ENCODE results near the gene SPOCK3.

DNA sequence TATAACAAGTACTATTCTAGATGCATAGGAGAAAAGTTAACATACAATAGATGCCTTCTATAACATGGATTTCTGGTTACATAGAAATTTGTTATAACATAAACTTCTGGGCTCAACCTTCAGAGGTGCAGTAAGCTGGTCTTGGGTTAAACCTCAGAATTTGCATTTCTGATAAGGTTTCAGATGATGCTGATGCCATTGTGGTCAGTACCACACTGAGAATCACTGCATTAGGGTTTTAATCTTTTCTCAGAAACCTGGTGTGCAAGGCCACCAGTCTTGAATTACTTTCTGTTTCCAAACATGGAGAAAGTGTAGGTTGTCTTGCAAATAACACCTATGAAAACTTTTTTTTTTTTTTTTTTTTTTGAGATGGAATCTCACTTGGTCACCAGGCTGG, 146.2 kb downstream of the SPOCK3 start:
- TF ChIP-seq EGR1 (IDR thresholded peaks at IDR 0.05) (no peak), EP300 (IDR thresholded peaks at IDR 0.05; ENCODE audit: borderline replicate concordance) (no peak), CEBPB (IDR thresholded peaks at IDR 0.05) (no peak), FOXM1 (IDR thresholded peaks at IDR 0.05; ENCODE audit: borderline replicate concordance, low read depth) (no peak), TAF1 (IDR thresholded peaks at IDR 0.05; ENCODE audit: low read depth) (no peak), ZBTB7A (IDR thresholded peaks at IDR 0.05; ENCODE audit: low read depth) (no peak), TCF12 (IDR thresholded peaks at IDR 0.05; ENCODE audit: low read depth) (no peak), YY1 (IDR thresholded peaks at IDR 0.05; ENCODE audit: low read depth) (no peak), NFIC (IDR thresholded peaks at IDR 0.05) (no peak), TEAD4 (IDR thresholded peaks at IDR 0.05) (no peak)
- TF ChIP-seq, protein P1, sequence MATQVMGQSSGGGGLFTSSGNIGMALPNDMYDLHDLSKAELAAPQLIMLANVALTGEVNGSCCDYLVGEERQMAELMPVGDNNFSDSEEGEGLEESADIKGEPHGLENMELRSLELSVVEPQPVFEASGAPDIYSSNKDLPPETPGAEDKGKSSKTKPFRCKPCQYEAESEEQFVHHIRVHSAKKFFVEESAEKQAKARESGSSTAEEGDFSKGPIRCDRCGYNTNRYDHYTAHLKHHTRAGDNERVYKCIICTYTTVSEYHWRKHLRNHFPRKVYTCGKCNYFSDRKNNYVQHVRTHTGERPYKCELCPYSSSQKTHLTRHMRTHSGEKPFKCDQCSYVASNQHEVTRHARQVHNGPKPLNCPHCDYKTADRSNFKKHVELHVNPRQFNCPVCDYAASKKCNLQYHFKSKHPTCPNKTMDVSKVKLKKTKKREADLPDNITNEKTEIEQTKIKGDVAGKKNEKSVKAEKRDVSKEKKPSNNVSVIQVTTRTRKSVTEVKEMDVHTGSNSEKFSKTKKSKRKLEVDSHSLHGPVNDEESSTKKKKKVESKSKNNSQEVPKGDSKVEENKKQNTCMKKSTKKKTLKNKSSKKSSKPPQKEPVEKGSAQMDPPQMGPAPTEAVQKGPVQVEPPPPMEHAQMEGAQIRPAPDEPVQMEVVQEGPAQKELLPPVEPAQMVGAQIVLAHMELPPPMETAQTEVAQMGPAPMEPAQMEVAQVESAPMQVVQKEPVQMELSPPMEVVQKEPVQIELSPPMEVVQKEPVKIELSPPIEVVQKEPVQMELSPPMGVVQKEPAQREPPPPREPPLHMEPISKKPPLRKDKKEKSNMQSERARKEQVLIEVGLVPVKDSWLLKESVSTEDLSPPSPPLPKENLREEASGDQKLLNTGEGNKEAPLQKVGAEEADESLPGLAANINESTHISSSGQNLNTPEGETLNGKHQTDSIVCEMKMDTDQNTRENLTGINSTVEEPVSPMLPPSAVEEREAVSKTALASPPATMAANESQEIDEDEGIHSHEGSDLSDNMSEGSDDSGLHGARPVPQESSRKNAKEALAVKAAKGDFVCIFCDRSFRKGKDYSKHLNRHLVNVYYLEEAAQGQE (IDR thresholded peaks at IDR 0.05; ENCODE audit: low read depth) = no peak
